Dendritic cell treated with granulocyte-macrophage colony-stimulating factor and Interleukin-4, amounts not matched to agents 40 ng/mL and 50 ng/mL, for 4 days (primary cell): Measurements from ENCODE around the gene SH3TC1.

ENCODE experiments used
- H3K27ac Mint-ChIP-seq: one replicate; pipeline ENCODE4 v1.8.0; 2022; ENCODE audit warnings: mild to moderate bottlenecking, mixed read lengths
- H3K27me3 Mint-ChIP-seq: one replicate; pipeline ENCODE4 v1.8.0; 2022; ENCODE audit warnings: mild to moderate bottlenecking, mixed read lengths
- H3K36me3 Mint-ChIP-seq: one replicate; pipeline ENCODE4 v1.8.0; 2022; ENCODE audit warnings: low read depth, mixed read lengths
- H3K4me1 Mint-ChIP-seq: one replicate; pipeline ENCODE4 v1.8.0; 2022; ENCODE audit warnings: low read depth, mixed read lengths
- H3K4me3 Mint-ChIP-seq: one replicate; pipeline ENCODE4 v1.8.0; 2022; ENCODE audit warnings: mild to moderate bottlenecking, moderate library complexity, mixed read lengths
- H3K9me3 Mint-ChIP-seq: one replicate; pipeline ENCODE4 v1.8.0; 2022; ENCODE audit warnings: mixed read lengths
- intact Hi-C: fragments of 100-400 bp; cut with micrococcal nuclease; formaldehyde crosslinking; loops from one replicate; pipeline ENCODE4 v1.15.0; 2022

Gene SH3TC1

GRCh38 chr4:8179771-8180170 lies 19.3 kb upstream of the SH3TC1 start:
- H3K27me3 Mint-ChIP-seq, result peaks cover 12% of the 10 kb centered on the region
- intact Hi-C loops, result loop anchor here (5.0 kb wide), 1 partner anchor 63 kb away; no protein-coding TSS in a partner anchor
- H3K36me3 Mint-ChIP-seq, result no peaks in the 10 kb centered on the region
- no peaks in the 10 kb centered on the region for H3K9me3 Mint-ChIP-seq
- H3K27ac Mint-ChIP-seq, result no peak overlapping the region
- H3K4me3 Mint-ChIP-seq, result no peak overlapping the region
- H3K4me1 Mint-ChIP-seq, result peaks cover 8% of the 10 kb centered on the region

GRCh38 chr4:8180310-8181093 lies 18.6 kb upstream of the SH3TC1 start:
- Mint-ChIP-seq H3K36me3 (no peaks in the 10 kb centered on the region), H3K27me3 (peaks cover 15% of the 10 kb centered on the region), H3K4me1 (peaks cover 8% of the 10 kb centered on the region), H3K4me3 (no peak overlapping the region), H3K27ac (no peak overlapping the region), H3K9me3 (no peaks in the 10 kb centered on the region)
- intact Hi-C loops, result no loop called here

GRCh38 chr4:8181119-8181518 lies 18.0 kb upstream of the SH3TC1 start:
- Mint-ChIP-seq H3K4me3 (no peak overlapping the region), H3K27ac (no peak overlapping the region), H3K4me1 (peaks cover 8% of the 10 kb centered on the region), H3K9me3 (no peaks in the 10 kb centered on the region), H3K27me3 (peaks cover 20% of the 10 kb centered on the region), H3K36me3 (no peaks in the 10 kb centered on the region)
- intact Hi-C loops, result no loop called here

- intact Hi-C loops, result no loop called here
- Mint-ChIP-seq H3K4me3 (no peak overlapping the region), H3K4me1 (peaks cover 3% of the 10 kb centered on the region), H3K36me3 (no peaks in the 10 kb centered on the region), H3K9me3 (no peaks in the 10 kb centered on the region), H3K27ac (no peak overlapping the region), H3K27me3 (peaks cover 22% of the 10 kb centered on the region)
Observed at GRCh38 chr4:8181844-8182243, 17.2 kb upstream of the SH3TC1 start.

- H3K9me3 Mint-ChIP-seq, result no peaks in the 10 kb centered on the region
- intact Hi-C loops, result no loop called here
- H3K27ac Mint-ChIP-seq, result no peak overlapping the region
- H3K4me3 Mint-ChIP-seq, result no peak overlapping the region
- H3K36me3 Mint-ChIP-seq, result no peaks in the 10 kb centered on the region
- H3K27me3 Mint-ChIP-seq, result peaks cover 27% of the 10 kb centered on the region
- no peaks in the 10 kb centered on the region for H3K4me1 Mint-ChIP-seq
Observed at GRCh38 chr4:8182294-8182693, 16.8 kb upstream of the SH3TC1 start.

GRCh38 chr4:8182858-8183725 lies 16.0 kb upstream of the SH3TC1 start:
- H3K9me3 Mint-ChIP-seq, result no peaks in the 10 kb centered on the region
- peaks cover 6% of the 10 kb centered on the region for H3K4me1 Mint-ChIP-seq
- no peak overlapping the region for H3K27ac Mint-ChIP-seq
- no peaks in the 10 kb centered on the region for H3K36me3 Mint-ChIP-seq
- no peak overlapping the region for H3K4me3 Mint-ChIP-seq
- intact Hi-C loops, result no loop called here
- peaks cover 26% of the 10 kb centered on the region for H3K27me3 Mint-ChIP-seq

- Mint-ChIP-seq H3K9me3 (no peaks in the 10 kb centered on the region), H3K27me3 (peaks cover 30% of the 10 kb centered on the region), H3K36me3 (no peaks in the 10 kb centered on the region), H3K4me1 (peaks cover 16% of the 10 kb centered on the region), H3K27ac (no peak overlapping the region), H3K4me3 (no peak overlapping the region)
- intact Hi-C loops, result no loop called here
Observed at GRCh38 chr4:8184061-8184460, 15.0 kb upstream of the SH3TC1 start.

GRCh38 chr4:8185295-8185694 lies 13.8 kb upstream of the SH3TC1 start:
- no peak overlapping the region for H3K4me3 Mint-ChIP-seq
- intact Hi-C loops, result no loop called here
- H3K36me3 Mint-ChIP-seq, result no peaks in the 10 kb centered on the region
- peak overlapping the region; percentile 46 for H3K27ac Mint-ChIP-seq
- H3K4me1 Mint-ChIP-seq, result peaks cover 28% of the 10 kb centered on the region
- H3K27me3 Mint-ChIP-seq, result peaks cover 28% of the 10 kb centered on the region
- no peaks in the 10 kb centered on the region for H3K9me3 Mint-ChIP-seq

GRCh38 chr4:8185930-8186329 lies 13.2 kb upstream of the SH3TC1 start:
- H3K27ac Mint-ChIP-seq, result no peak overlapping the region
- no peaks in the 10 kb centered on the region for H3K9me3 Mint-ChIP-seq

GRCh38 chr4:8188085-8188484 lies 11.0 kb upstream of the SH3TC1 start:
- Mint-ChIP-seq H3K27ac (no peak overlapping the region), H3K4me3 (no peak overlapping the region), H3K4me1 (peaks cover 51% of the 10 kb centered on the region), H3K36me3 (no peaks in the 10 kb centered on the region), H3K27me3 (peaks cover 28% of the 10 kb centered on the region), H3K9me3 (no peaks in the 10 kb centered on the region)
- intact Hi-C loops, result no loop called here

More at GRCh38 chr4:8185930-8186329, 13.2 kb upstream of the SH3TC1 start:
- H3K4me3 Mint-ChIP-seq, result no peak overlapping the region
- peaks cover 35% of the 10 kb centered on the region for H3K4me1 Mint-ChIP-seq
- H3K27me3 Mint-ChIP-seq, result peaks cover 28% of the 10 kb centered on the region
- no peaks in the 10 kb centered on the region for H3K36me3 Mint-ChIP-seq
- intact Hi-C loops, result no loop called here

- no peaks in the 10 kb centered on the region for H3K9me3 Mint-ChIP-seq
- intact Hi-C loops, result no loop called here
- H3K27me3 Mint-ChIP-seq, result peaks cover 34% of the 10 kb centered on the region
- no peak overlapping the region for H3K4me3 Mint-ChIP-seq
- H3K27ac Mint-ChIP-seq, result peak overlapping the region; percentile 98
- no peaks in the 10 kb centered on the region for H3K36me3 Mint-ChIP-seq
- peaks cover 58% of the 10 kb centered on the region for H3K4me1 Mint-ChIP-seq
Observed at GRCh38 chr4:8188743-8189550, 10.1 kb upstream of the SH3TC1 start.

GRCh38 chr4:8189551-8190466 lies 9.3 kb upstream of the SH3TC1 start:
- intact Hi-C loops, result loop anchor here (2.0 kb wide), 1 partner anchor 13 kb away; no protein-coding TSS in a partner anchor
- Mint-ChIP-seq H3K4me3 (peak overlapping the region; percentile 21), H3K36me3 (no peaks in the 10 kb centered on the region), H3K27me3 (peaks cover 39% of the 10 kb centered on the region), H3K27ac (peak overlapping the region; percentile 98), H3K4me1 (peaks cover 61% of the 10 kb centered on the region), H3K9me3 (no peaks in the 10 kb centered on the region)
